GM21825 (cell line): ENCODE data around the gene PIN4.
A peak's percentile ranks its signal among the peaks of the same experiment; 100 is the strongest.
"Not testable (repeated sequence)": the region's sequence is repeated elsewhere in the genome, so short reads cannot be mapped to it uniquely, and the experiment has no call there.

Experiments used
- ATAC-seq: cut with Tn5 transposase; IDR thresholded peaks from one replicate; pipeline ENCODE4 v1.9.1; 2021; ENCODE audit warnings: mild to moderate bottlenecking, moderate library complexity; ENCODE audit not compliant: unreplicated experiment

Gene PIN4

GRCh38 chrX:72181178-72182125 lies at the start of gene PIN4:
Gene PIN4, plus strand, starts transcription at chrX:72181757. Its CDS starts 29 bp downstream, at chrX:72181786.
- ATAC-seq: peak; percentile 92

GRCh38 chrX:72132456-72132855 lies 49.1 kb upstream of the PIN4 start:
- no peak for ATAC-seq

GRCh38 chrX:72133851-72134546 lies 47.6 kb upstream of the PIN4 start:
- ATAC-seq: no peak

GRCh38 chrX:72137846-72138495 lies 43.6 kb upstream of the PIN4 start:
- ATAC-seq: no peak

GRCh38 chrX:72139538-72139937 lies 42.0 kb upstream of the PIN4 start:
- no peak for ATAC-seq

- peak; percentile 63 for ATAC-seq
Observed at GRCh38 chrX:72141372-72142004, 40.1 kb upstream of the PIN4 start.

GRCh38 chrX:72142094-72142793 lies 39.3 kb upstream of the PIN4 start:
- ATAC-seq: no peak

- no peak for ATAC-seq
Observed at GRCh38 chrX:72142794-72143608, 38.6 kb upstream of the PIN4 start.

- ATAC-seq: no peak
Observed at GRCh38 chrX:72143609-72143907, 38.0 kb upstream of the PIN4 start.

GRCh38 chrX:72145181-72145580 lies 36.4 kb upstream of the PIN4 start:
- ATAC-seq: no peak

GRCh38 chrX:72146527-72146926 lies 35.0 kb upstream of the PIN4 start:
- ATAC-seq: no peak

- ATAC-seq: no peak
Observed at GRCh38 chrX:72158773-72159172, 22.8 kb upstream of the PIN4 start.

- ATAC-seq: no peak
Observed at GRCh38 chrX:72159769-72160168, 21.8 kb upstream of the PIN4 start.

- no peak for ATAC-seq
Observed at GRCh38 chrX:72165551-72165950, 16.0 kb upstream of the PIN4 start.

- ATAC-seq: no peak
Observed at GRCh38 chrX:72169008-72169728, 12.4 kb upstream of the PIN4 start.

GRCh38 chrX:72176289-72176688 lies 5.3 kb upstream of the PIN4 start:
- ATAC-seq: not testable (repeated sequence)

GRCh38 chrX:72176981-72177380 lies 4.6 kb upstream of the PIN4 start:
- no peak for ATAC-seq

GRCh38 chrX:72180539-72180938 lies 1.0 kb upstream of the PIN4 start:
- no peak for ATAC-seq

- no peak for ATAC-seq
Observed at GRCh38 chrX:72182924-72183323, 1.4 kb downstream of the PIN4 start.
